NCI-H1048 (cell line): ENCODE measurements around the gene RALY.
"Not testable (repeated sequence)": the region's sequence is repeated elsewhere in the genome, so short reads cannot be mapped to it uniquely, and the experiment has no call there.

ENCODE experiments used
- DNase-seq: peaks from one replicate; lab custom pipeline; 2025; lab: John Stamatoyannopoulos, UW

The RALY gene

GRCh38 chr20:34105978-34106675 lies 112.4 kb downstream of the RALY start:
- DNase-seq, result no peak

- no peak for DNase-seq
Observed at GRCh38 chr20:34108616-34109174, 115.0 kb downstream of the RALY start.

GRCh38 chr20:34109442-34109841 lies 115.7 kb downstream of the RALY start:
- DNase-seq, result no peak

GRCh38 chr20:34110025-34110744 lies 116.5 kb downstream of the RALY start:
- DNase-seq, result no peak

GRCh38 chr20:34110745-34111641 lies 117.3 kb downstream of the RALY start:
- DNase-seq, result no peak

- DNase-seq, result peak; percentile 88
Observed at GRCh38 chr20:34111702-34112599, 118.2 kb downstream of the RALY start, which contains the start of gene EIF2S2. Gene EIF2S2, minus strand, starts transcription at chr20:34112243. Its CDS starts 133 bp downstream, at chr20:34112110.

- no peak for DNase-seq
Observed at GRCh38 chr20:34112600-34113101, 118.9 kb downstream of the RALY start.

GRCh38 chr20:34114809-34115208 lies 121.1 kb downstream of the RALY start:
- no peak for DNase-seq

- DNase-seq, result no peak
Observed at GRCh38 chr20:34115232-34115631, 121.5 kb downstream of the RALY start.

- DNase-seq, result no peak
Observed at GRCh38 chr20:34120213-34120612, 126.5 kb downstream of the RALY start.

GRCh38 chr20:34122274-34122980 lies 128.7 kb downstream of the RALY start:
- no peak for DNase-seq

- DNase-seq, result no peak
Observed at GRCh38 chr20:34123309-34123708, 129.6 kb downstream of the RALY start.

- no peak for DNase-seq
Observed at GRCh38 chr20:34124469-34125249, 130.9 kb downstream of the RALY start.

- DNase-seq, result no peak
Observed at GRCh38 chr20:34127792-34128191, 134.1 kb downstream of the RALY start.

GRCh38 chr20:34129518-34130162 lies 135.9 kb downstream of the RALY start:
- peak; percentile 12 for DNase-seq

- DNase-seq, result no peak
Observed at GRCh38 chr20:34131491-34131890, 137.8 kb downstream of the RALY start.

- DNase-seq, result not testable (repeated sequence)
Observed at GRCh38 chr20:34132491-34132890, 138.8 kb downstream of the RALY start.

GRCh38 chr20:34132943-34133342 lies 139.2 kb downstream of the RALY start:
- DNase-seq, result not testable (repeated sequence)

- not testable (repeated sequence) for DNase-seq
Observed at GRCh38 chr20:34133365-34133860, 139.7 kb downstream of the RALY start.
